Cardiac fibroblast (primary cell): ENCODE measurements around the gene PDK4.

Experiments
- DNase-seq, 2 donors: peaks; one replicate each; pipeline versions ENCODE4 v3.0.0 to v3.0.0-alpha.2; 2010; ENCODE audit warnings: low read depth in 2 of 2
- H3K4me3 ChIP-seq, 2 donors: replicated peaks in 1 of 2; 1 replicate in 1 of 2; 2 replicates in 1 of 2; pipeline ENCODE4 v1.5.1; 2011; ENCODE audit warnings: low read depth in 2 of 2, low read length in 2 of 2, mild to moderate bottlenecking in 2 of 2, moderate library complexity in 1 of 2
- CTCF ChIP-seq: IDR thresholded peaks from one replicate; pipeline ENCODE4 v1.5.1; 2011; ENCODE audit warnings: low read depth, mild to moderate bottlenecking, low read length, inconsistent platforms

PDK4 gene

GRCh38 chr7:95628831-95629439 is 32.6 kb upstream of the PDK4 start:
- peak; percentile 89 for DNase-seq
- no peak for TF ChIP-seq CTCF
- H3K4me3 ChIP-seq: no peak overlapping the region

GRCh38 chr7:95623788-95624187 is 27.5 kb upstream of the PDK4 start:
- no peak overlapping the region for H3K4me3 ChIP-seq
- no peak for DNase-seq
- TF ChIP-seq CTCF: no peak

- H3K4me3 ChIP-seq: no peak overlapping the region
- no peak for TF ChIP-seq CTCF
- DNase-seq: no peak
These were observed 26.5 kb upstream of the PDK4 start for GRCh38 chr7:95622859-95623258.

DNA sequence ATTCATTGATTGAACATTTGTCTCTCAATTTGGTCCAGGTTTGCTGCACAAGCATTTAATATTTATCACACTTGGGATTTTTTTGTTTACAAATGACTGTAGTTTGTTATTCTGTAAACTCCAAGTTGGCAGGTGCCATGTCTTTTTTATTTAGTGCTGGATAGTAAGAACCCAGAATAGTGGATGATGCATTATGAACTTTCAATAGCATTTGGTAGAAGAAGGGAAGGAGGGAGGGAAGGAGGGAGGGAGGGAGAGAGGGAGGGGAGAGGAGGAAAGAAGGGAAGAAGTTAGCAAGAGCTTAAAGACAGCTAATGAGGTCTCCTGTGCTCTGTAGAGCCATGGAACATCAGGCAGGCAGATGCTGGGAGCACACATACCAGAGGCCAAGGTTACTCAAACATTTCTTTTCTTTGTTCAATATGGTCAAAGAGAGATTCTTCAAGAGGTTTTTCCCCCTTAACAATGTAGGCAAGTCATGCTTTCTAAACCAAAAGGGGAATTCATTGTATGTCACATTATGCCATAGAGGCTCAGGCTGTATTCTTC is 25.8 kb upstream of the PDK4 start:
- no peak for DNase-seq
- TF ChIP-seq CTCF: no peak
- no peak overlapping the region for H3K4me3 ChIP-seq

DNA sequence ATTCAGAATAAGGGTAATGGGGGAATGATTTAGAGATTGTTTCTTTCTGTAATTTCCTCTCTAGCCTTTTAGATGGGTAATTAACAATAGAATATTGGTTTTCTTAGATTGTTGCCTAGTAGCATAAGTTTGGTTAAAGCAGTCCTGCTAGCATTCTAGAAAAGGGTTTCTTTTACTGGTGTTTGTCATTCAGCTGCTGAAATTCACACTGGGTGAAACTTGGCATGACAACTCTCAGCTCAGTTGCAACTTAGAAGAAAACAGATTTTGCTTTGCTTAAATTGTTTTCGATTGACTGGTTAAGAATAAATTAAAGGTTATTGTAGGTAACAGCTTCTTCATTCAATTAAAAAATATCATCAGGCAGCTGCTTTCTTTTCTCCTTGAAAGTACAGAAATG is 25.1 kb upstream of the PDK4 start:
- no peak overlapping the region for H3K4me3 ChIP-seq
- DNase-seq: no peak
- no peak for TF ChIP-seq CTCF

GRCh38 chr7:95620631-95621030 is 24.3 kb upstream of the PDK4 start:
- no peak for DNase-seq
- no peak overlapping the region for H3K4me3 ChIP-seq
- no peak for TF ChIP-seq CTCF

DNA sequence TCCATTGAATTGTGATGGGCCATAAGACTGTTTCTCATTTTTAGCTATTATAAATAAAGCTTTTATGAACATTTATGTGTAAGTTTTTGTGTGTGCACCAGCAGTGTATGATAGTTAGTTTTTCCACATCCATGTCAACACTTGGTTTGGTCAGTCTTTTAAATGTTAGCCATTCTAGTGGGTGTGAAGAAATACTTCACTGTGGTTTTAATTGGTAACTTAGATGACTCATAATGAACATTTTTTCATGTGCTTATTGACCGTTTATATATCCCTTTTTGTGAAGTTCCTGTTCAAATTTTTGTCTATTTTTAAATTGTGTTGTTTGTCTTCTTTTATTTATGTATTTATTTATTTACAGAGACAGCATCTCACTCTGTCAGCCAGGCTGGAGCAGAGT is 23.6 kb upstream of the PDK4 start:
- H3K4me3 ChIP-seq: no peak overlapping the region
- DNase-seq: no peak
- no peak for TF ChIP-seq CTCF
